Measurements from ENCODE around the gene EPN1.

EPN1 gene

GRCh38 chr19:55695511-55696290, 20.7 kb downstream of the EPN1 start:
- no peak for FAIRE-seq
- no peak for DNase-seq (ENCODE audit: insufficient read length, low spot score)
- TF ChIP-seq SPI1 (IDR thresholded peaks at IDR 0.05; ENCODE audit: low read depth, low read length) (no peak), POLR2AphosphoS5 (IDR thresholded peaks at IDR 0.05; ENCODE audit: low read depth, low read length) (no peak), POU2F2 (IDR thresholded peaks at IDR 0.05; ENCODE audit: low read depth, low read length) (no peak), TAF1 (IDR thresholded peaks at IDR 0.05; ENCODE audit: low read depth, low read length) (no peak), PAX5 (IDR thresholded peaks at IDR 0.05; ENCODE audit: insufficient read depth, low read length, severe bottlenecking) (no peak), POLR2A (IDR thresholded peaks at IDR 0.05; ENCODE audit: low read depth, low read length) (no peak)

- TF ChIP-seq POLR2AphosphoS5 (IDR thresholded peaks at IDR 0.05; ENCODE audit: low read depth, low read length) (no peak), TAF1 (IDR thresholded peaks at IDR 0.05; ENCODE audit: low read depth, low read length) (no peak), POLR2A (IDR thresholded peaks at IDR 0.05; ENCODE audit: low read depth, low read length) (no peak), SPI1 (IDR thresholded peaks at IDR 0.05; ENCODE audit: low read depth, low read length) (no peak), PAX5 (IDR thresholded peaks at IDR 0.05; ENCODE audit: insufficient read depth, low read length, severe bottlenecking) (no peak), POU2F2 (IDR thresholded peaks at IDR 0.05; ENCODE audit: low read depth, low read length) (no peak)
- DNase-seq (ENCODE audit: insufficient read length, low spot score) (no peak), FAIRE-seq (no peak)
These were observed 21.5 kb downstream of the EPN1 start for GRCh38 chr19:55696301-55697068.

- no peak for FAIRE-seq
- no peak for DNase-seq (ENCODE audit: insufficient read length, low spot score)
- TF ChIP-seq SPI1 (IDR thresholded peaks at IDR 0.05; ENCODE audit: low read depth, low read length) (no peak), POU2F2 (IDR thresholded peaks at IDR 0.05; ENCODE audit: low read depth, low read length) (no peak), TAF1 (IDR thresholded peaks at IDR 0.05; ENCODE audit: low read depth, low read length) (no peak), PAX5 (IDR thresholded peaks at IDR 0.05; ENCODE audit: insufficient read depth, low read length, severe bottlenecking) (no peak), POLR2A (IDR thresholded peaks at IDR 0.05; ENCODE audit: low read depth, low read length) (no peak)
These were observed 22.0 kb downstream of the EPN1 start for GRCh38 chr19:55697069-55697440.

GRCh38 chr19:55697698-55698097, 22.7 kb downstream of the EPN1 start:
- TF ChIP-seq SPI1 (IDR thresholded peaks at IDR 0.05; ENCODE audit: low read depth, low read length) (no peak), POU2F2 (IDR thresholded peaks at IDR 0.05; ENCODE audit: low read depth, low read length) (no peak), TAF1 (IDR thresholded peaks at IDR 0.05; ENCODE audit: low read depth, low read length) (no peak), PAX5 (IDR thresholded peaks at IDR 0.05; ENCODE audit: insufficient read depth, low read length, severe bottlenecking) (no peak), POLR2AphosphoS5 (IDR thresholded peaks at IDR 0.05; ENCODE audit: low read depth, low read length) (no peak), POLR2A (IDR thresholded peaks at IDR 0.05; ENCODE audit: low read depth, low read length) (no peak)
- no peak for FAIRE-seq
- DNase-seq (ENCODE audit: insufficient read length, low spot score): no peak

GRCh38 chr19:55698256-55698655, 23.2 kb downstream of the EPN1 start:
- DNase-seq (ENCODE audit: insufficient read length, low spot score) (no peak), FAIRE-seq (no peak)
- TF ChIP-seq TAF1 (IDR thresholded peaks at IDR 0.05; ENCODE audit: low read depth, low read length): no peak
- no peak for TF ChIP-seq POLR2AphosphoS5 (IDR thresholded peaks at IDR 0.05; ENCODE audit: low read depth, low read length)
- TF ChIP-seq SPI1 (IDR thresholded peaks at IDR 0.05; ENCODE audit: low read depth, low read length): no peak
- TF ChIP-seq PAX5 (IDR thresholded peaks at IDR 0.05; ENCODE audit: insufficient read depth, low read length, severe bottlenecking): no peak
- no peak for TF ChIP-seq POU2F2 (IDR thresholded peaks at IDR 0.05; ENCODE audit: low read depth, low read length)
- TF ChIP-seq POLR2A (IDR thresholded peaks at IDR 0.05; ENCODE audit: low read depth, low read length): no peak

- DNase-seq (ENCODE audit: insufficient read length, low spot score): no peak
- FAIRE-seq: no peak
- TF ChIP-seq PAX5 (IDR thresholded peaks at IDR 0.05; ENCODE audit: insufficient read depth, low read length, severe bottlenecking) (no peak), SPI1 (IDR thresholded peaks at IDR 0.05; ENCODE audit: low read depth, low read length) (no peak)
These were observed 24.2 kb downstream of the EPN1 start for GRCh38 chr19:55699221-55699620.

GRCh38 chr19:55700813-55701212, 25.8 kb downstream of the EPN1 start:
- TF ChIP-seq POU2F2 (IDR thresholded peaks at IDR 0.05; ENCODE audit: low read depth, low read length) (no peak), SPI1 (IDR thresholded peaks at IDR 0.05; ENCODE audit: low read depth, low read length) (no peak), POLR2A (IDR thresholded peaks at IDR 0.05; ENCODE audit: low read depth, low read length) (no peak), TAF1 (IDR thresholded peaks at IDR 0.05; ENCODE audit: low read depth, low read length) (no peak), POLR2AphosphoS5 (IDR thresholded peaks at IDR 0.05; ENCODE audit: low read depth, low read length) (no peak), PAX5 (IDR thresholded peaks at IDR 0.05; ENCODE audit: insufficient read depth, low read length, severe bottlenecking) (no peak)

GRCh38 chr19:55702131-55702627, 27.2 kb downstream of the EPN1 start:
- no peak for TF ChIP-seq POLR2A (IDR thresholded peaks at IDR 0.05; ENCODE audit: low read depth, low read length)
- no peak for TF ChIP-seq PAX5 (IDR thresholded peaks at IDR 0.05; ENCODE audit: insufficient read depth, low read length, severe bottlenecking)
- no peak for TF ChIP-seq POU2F2 (IDR thresholded peaks at IDR 0.05; ENCODE audit: low read depth, low read length)
- no peak for TF ChIP-seq POLR2AphosphoS5 (IDR thresholded peaks at IDR 0.05; ENCODE audit: low read depth, low read length)
- TF ChIP-seq SPI1 (IDR thresholded peaks at IDR 0.05; ENCODE audit: low read depth, low read length): no peak
- no peak for TF ChIP-seq TAF1 (IDR thresholded peaks at IDR 0.05; ENCODE audit: low read depth, low read length)
- FAIRE-seq (no peak), DNase-seq (ENCODE audit: insufficient read length, low spot score) (no peak)

More at GRCh38 chr19:55700813-55701212, 25.8 kb downstream of the EPN1 start:
- no peak for DNase-seq (ENCODE audit: insufficient read length, low spot score)
- FAIRE-seq: no peak

- FAIRE-seq (no peak), DNase-seq (ENCODE audit: insufficient read length, low spot score) (no peak)
- no peak for TF ChIP-seq POLR2A (IDR thresholded peaks at IDR 0.05; ENCODE audit: low read depth, low read length)
- no peak for TF ChIP-seq POLR2AphosphoS5 (IDR thresholded peaks at IDR 0.05; ENCODE audit: low read depth, low read length)
- no peak for TF ChIP-seq PAX5 (IDR thresholded peaks at IDR 0.05; ENCODE audit: insufficient read depth, low read length, severe bottlenecking)
- TF ChIP-seq POU2F2 (IDR thresholded peaks at IDR 0.05; ENCODE audit: low read depth, low read length): no peak
- no peak for TF ChIP-seq TAF1 (IDR thresholded peaks at IDR 0.05; ENCODE audit: low read depth, low read length)
- no peak for TF ChIP-seq SPI1 (IDR thresholded peaks at IDR 0.05; ENCODE audit: low read depth, low read length)
These were observed 28.8 kb downstream of the EPN1 start for GRCh38 chr19:55703790-55704215.
